GM12801 (cell line): Measurements from ENCODE around the gene SORBS2.

Experiments
- TF ChIP-seq, protein P1 (sequence below): IDR thresholded peaks from one replicate; pipeline ENCODE4 v1.5.1; 2011; ENCODE audit warnings: control low read depth; ENCODE audit not compliant: insufficient read length; ENCODE audit errors: extremely low read depth

The SORBS2 gene

DNA sequence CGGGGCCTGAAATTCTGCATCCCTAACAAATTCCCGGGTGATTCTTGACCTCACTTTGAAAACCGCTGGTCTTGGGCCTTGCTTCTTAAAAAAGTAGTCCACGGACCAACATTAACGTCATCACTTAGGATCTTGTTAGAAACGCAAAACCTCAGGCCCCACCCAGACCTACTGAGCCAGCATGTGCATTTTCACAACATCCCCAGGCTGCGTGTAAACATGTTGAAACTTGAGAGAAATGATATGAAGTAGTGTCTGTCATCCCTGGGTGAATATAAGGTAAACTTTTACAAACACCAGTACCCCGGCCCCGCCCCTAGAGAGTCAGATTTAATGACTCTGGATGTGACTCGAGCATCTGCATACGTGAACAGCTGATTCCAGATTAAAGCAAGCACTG, 33.7 kb downstream of the SORBS2 start:
- TF ChIP-seq, protein P1, sequence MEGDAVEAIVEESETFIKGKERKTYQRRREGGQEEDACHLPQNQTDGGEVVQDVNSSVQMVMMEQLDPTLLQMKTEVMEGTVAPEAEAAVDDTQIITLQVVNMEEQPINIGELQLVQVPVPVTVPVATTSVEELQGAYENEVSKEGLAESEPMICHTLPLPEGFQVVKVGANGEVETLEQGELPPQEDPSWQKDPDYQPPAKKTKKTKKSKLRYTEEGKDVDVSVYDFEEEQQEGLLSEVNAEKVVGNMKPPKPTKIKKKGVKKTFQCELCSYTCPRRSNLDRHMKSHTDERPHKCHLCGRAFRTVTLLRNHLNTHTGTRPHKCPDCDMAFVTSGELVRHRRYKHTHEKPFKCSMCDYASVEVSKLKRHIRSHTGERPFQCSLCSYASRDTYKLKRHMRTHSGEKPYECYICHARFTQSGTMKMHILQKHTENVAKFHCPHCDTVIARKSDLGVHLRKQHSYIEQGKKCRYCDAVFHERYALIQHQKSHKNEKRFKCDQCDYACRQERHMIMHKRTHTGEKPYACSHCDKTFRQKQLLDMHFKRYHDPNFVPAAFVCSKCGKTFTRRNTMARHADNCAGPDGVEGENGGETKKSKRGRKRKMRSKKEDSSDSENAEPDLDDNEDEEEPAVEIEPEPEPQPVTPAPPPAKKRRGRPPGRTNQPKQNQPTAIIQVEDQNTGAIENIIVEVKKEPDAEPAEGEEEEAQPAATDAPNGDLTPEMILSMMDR: no peak

DNA sequence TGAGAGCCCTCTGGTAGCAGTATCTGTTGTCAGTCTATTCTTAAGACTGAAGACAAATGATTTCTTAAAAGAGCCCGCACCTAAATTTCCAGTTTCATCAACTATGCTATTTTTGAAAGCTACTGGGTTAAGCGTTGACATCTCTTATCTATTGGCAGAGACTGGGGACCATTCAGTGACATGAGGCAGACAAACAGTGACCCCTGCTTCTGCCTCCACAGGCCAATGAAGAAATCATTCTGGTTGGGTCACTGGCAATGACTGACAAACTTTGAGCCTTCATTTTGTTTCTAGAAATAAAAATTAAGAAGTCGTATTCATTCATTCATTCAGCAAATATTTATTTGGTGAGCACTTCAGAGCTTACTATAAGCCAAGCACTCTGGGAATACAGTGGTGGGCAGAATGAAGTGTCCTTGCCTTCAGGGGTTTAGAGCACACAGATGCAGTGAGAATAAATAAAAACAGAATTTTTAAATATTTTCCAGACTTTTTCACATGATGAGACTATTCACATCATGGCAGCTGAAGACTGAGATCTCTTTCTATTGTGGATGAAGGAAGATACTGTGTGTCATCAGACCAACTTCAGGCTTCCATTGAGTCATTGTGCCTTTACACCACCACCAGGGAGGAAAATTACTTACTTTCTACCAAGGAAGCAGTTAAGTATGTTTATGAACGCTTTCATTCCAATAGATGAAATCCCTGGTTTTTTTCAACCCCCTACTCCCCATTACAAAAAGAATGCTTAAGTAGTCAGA, 36.0 kb downstream of the SORBS2 start:
- TF ChIP-seq, protein P1: no peak

DNA sequence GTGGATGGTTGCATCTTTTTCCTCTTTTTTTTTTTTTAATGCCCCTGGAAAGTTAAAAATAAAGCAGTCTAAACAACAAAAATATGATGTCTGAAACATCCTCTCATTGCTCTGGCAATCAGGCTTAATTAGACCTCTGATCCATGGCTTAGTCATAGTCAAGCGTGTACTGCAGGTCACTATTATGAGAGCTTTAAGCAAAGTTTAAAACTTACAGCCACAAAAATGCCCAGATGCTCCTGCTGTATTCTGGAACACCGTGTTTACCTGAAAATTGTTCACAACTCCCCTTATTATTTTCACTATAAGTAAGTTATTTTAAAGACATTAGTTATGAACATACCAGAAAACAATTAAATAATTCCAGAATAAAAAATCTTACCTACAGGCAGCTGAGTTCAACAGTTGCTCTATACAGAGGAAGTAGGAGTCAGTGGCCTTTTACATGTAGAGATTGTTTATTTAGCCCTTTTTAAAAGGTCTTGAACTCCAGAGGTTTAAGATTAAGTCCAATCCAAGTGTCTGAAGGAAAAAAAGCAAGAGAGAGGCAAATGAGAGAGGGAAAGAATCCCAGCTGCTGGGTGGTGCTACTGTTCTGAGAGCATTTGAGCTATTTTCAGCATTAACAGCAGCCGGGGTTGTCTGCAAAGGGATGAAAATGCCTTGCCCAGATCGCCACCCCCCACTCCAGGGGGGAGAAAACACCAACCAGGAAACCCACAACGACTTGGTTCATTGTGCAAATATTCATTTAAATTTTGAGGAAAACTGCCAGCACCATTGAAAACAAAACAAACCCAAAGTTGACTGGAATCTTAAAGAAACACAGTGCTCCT, 36.9 kb downstream of the SORBS2 start:
- TF ChIP-seq, protein P1: no peak

DNA sequence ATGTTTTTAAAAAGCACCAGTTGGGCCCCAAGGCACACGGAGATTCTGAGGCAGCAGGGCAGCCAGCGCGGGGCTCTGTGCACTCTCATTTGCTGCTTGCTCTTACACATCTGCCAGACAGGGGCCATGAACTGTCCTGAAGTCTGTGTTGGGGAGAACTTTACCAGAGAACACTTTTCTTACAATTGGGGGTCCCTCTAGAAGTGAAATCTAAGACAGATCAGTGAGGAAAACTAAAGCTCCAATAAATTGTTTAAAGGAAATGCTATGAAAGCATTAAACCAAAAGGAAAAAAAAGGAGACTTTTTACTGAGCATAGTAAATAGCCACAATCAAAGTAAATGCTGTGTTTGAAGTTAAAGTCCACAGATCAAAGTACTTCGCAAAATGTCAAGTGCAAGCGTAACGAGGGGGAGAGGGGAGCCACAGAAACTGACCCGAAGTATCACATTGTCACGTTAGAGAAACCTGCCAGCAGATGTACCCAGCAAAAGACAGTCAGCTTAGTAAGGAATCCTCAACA, 37.8 kb downstream of the SORBS2 start:
- TF ChIP-seq, protein P1: no peak

DNA sequence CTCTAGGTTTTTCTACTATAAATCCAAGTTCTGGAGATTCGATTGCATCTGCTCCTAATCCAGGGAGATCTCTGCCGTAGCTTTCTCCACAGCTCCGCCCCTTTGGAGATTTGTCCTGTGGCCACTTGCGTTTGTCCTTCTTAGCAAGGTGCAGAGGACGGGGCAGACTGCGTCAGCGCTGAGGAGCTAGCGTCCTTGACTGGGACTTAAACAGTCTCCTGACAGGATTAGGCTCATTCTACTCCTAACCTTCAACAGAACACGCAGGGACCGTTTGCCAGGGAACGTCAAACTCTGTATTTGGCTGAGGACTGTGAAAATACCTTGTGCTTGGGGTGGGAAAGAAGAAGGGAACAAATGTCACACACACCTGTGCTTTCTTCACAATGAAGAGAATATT, 38.6 kb downstream of the SORBS2 start:
- TF ChIP-seq, protein P1: no peak

DNA sequence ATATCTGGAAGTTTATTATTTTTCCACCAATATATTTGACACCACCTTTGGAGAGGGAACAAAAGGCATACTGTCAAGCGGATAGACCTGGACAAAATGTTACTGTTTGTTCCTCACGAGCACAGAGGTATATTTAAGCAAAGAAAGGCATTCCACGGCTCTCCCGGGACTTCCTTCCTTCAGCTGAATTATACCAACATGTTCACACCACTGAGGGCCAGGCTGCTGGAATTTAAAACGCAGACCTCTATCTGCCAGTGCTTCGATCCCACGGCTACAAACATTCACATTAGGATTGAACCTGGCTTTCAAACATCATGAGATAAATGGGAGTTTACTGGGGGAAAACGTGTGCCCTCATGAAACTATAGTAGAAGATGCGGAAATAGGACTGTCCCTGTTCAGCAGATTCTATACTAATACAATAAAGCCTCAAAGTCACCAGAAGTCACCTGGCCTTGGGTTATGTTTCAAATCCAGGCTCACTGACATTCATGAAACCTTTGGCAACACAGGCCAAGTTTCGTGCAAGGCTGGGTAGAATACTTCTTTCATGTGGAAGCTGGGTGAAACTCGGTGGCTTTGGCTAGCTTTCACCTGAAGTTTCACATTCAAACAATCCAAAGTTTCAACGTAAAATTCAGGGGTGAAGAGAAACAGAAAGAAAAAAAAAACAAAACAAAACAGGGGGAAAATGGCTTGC, 39.5 kb downstream of the SORBS2 start:
- TF ChIP-seq, protein P1: no peak

DNA sequence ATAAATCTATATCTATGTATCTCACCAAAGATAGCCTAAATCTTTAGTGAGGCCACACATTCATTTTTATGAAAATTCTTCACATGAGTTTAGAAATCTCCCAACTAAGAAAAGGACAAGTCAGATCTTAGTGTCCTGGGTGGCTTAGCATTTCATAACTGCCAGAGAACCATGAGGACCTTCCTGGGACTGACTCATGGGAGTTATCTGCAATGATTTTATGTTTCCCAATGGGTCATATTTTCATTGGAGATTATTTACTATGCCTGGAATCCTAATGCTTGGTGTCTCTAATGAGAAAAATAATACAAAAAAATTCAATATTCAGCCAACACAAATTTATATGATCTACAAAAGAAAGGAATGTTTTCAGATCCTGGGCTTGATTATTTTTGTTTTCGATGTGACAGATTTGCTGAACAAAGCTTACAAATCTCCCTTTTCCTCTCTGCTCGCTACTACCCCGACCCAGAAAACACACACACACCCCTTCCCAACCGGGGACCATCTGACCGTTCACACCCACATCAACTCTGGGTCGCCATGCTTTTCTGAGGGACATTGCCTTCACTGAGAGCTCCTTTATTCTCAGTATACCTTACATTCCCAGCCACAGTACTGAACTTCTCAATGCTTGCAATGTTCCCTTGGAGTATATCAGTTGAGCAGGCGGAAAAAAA, 40.1 kb downstream of the SORBS2 start:
- TF ChIP-seq, protein P1: no peak
